ENCODE measurements around the gene PRR15. TPM values are rescaled to one million over a fixed set of nuclear protein-coding genes. Genes with fewer than 3 reads are reported as not detected.
A peak's percentile ranks its signal among the peaks of the same experiment; 100 is the strongest.

Gene PRR15
- total and polyA plus RNA-seq, 4 experiments from 2014 or later, result not detected

GRCh38 chr7:29561271-29561670 is 2.4 kb upstream of the PRR15 start:
- POLR2A ChIA-PET (ENCODE audit: partially characterized antibody), result no interaction called here
- peaks cover 23 to 28% of the 10 kb centered on the region in 2 donors for H3K27me3 Mint-ChIP-seq
- intact Hi-C loops (cut with micrococcal nuclease), result no loop called here

GRCh38 chr7:29562307-29562706 is 1.3 kb upstream of the PRR15 start:
- Histone ChIP-seq H3K27me3 (ENCODE audit: insufficient read depth, low read length) (peaks cover 16% of the 10 kb centered on the region), H3K36me3 (ENCODE audit: insufficient read depth, low read length) (no peaks in the 10 kb centered on the region), H3K9me3 (ENCODE audit: control insufficient read depth in 1 of 2, low read length in 2 of 2) (no peaks in the 10 kb centered on the region), H3K4me1 (ENCODE audit: insufficient read depth, low read length) (peaks cover 14% of the 10 kb centered on the region), H3K27ac (ENCODE audit: low read depth, low read length) (no peak overlapping the region), H3K4me3 (ENCODE audit: low read length in 2 of 2) (no peak overlapping the region)
- ChIA-PET POLR2A (ENCODE audit: partially characterized antibody) (no interaction called here), CTCF (ENCODE audit: partially characterized antibody) (no interaction called here)
- H3K4me3 Mint-ChIP-seq, result no peak overlapping the region
- H3K27ac Mint-ChIP-seq, result no peak overlapping the region
- no peak for DNase-seq
- intact Hi-C loops (cut with micrococcal nuclease), result no loop called here
- H3K4me1 Mint-ChIP-seq, result peaks cover 3 to 28% (median 10%) of the 10 kb centered on the region in 4 donors
- no peaks in the 10 kb centered on the region for H3K36me3 Mint-ChIP-seq
- peaks cover 31 to 35% of the 10 kb centered on the region in 2 donors for H3K27me3 Mint-ChIP-seq
- peaks cover 0 to 5% (median 0%) of the 10 kb centered on the region in 8 donors for H3K9me3 Mint-ChIP-seq

More at GRCh38 chr7:29561271-29561670, 2.4 kb upstream of the PRR15 start:
- peaks cover 3 to 24% (median 10%) of the 10 kb centered on the region in 4 donors for H3K4me1 Mint-ChIP-seq
- peaks cover 0 to 5% (median 1%) of the 10 kb centered on the region in 8 donors for H3K9me3 Mint-ChIP-seq
- DNase-seq, result no peak
- H3K36me3 Mint-ChIP-seq, result no peaks in the 10 kb centered on the region
- H3K9me3 ChIP-seq (ENCODE audit: control insufficient read depth in 1 of 2, low read length in 2 of 2), result no peaks in the 10 kb centered on the region
- no peak overlapping the region for H3K4me3 Mint-ChIP-seq
- peaks cover 14% of the 10 kb centered on the region for H3K4me1 ChIP-seq (ENCODE audit: insufficient read depth, low read length)
- CTCF ChIA-PET (ENCODE audit: partially characterized antibody), result no interaction called here
- peaks cover 16% of the 10 kb centered on the region for H3K27me3 ChIP-seq (ENCODE audit: insufficient read depth, low read length)
- H3K27ac Mint-ChIP-seq, result no peak overlapping the region
- H3K4me3 ChIP-seq (ENCODE audit: low read length in 2 of 2), result no peak overlapping the region
- H3K27ac ChIP-seq (ENCODE audit: low read depth, low read length), result no peak overlapping the region
- no peaks in the 10 kb centered on the region for H3K36me3 ChIP-seq (ENCODE audit: insufficient read depth, low read length)

- Histone ChIP-seq H3K9me3 (ENCODE audit: control insufficient read depth in 1 of 2, low read length in 2 of 2) (no peaks in the 10 kb centered on the region), H3K27me3 (ENCODE audit: insufficient read depth, low read length) (peaks cover 16% of the 10 kb centered on the region), H3K27ac (ENCODE audit: low read depth, low read length) (no peak overlapping the region), H3K36me3 (ENCODE audit: insufficient read depth, low read length) (no peaks in the 10 kb centered on the region), H3K4me3 (ENCODE audit: low read length in 2 of 2) (no peak overlapping the region), H3K4me1 (ENCODE audit: insufficient read depth, low read length) (peaks cover 14% of the 10 kb centered on the region)
- POLR2A ChIA-PET (ENCODE audit: partially characterized antibody), result no interaction called here
- Mint-ChIP-seq H3K27ac (peak overlapping the region in 1 of 7 donors; percentile 29), H3K4me1 (peaks cover 3 to 28% (median 10%) of the 10 kb centered on the region in 4 donors), H3K9me3 (peaks cover 0 to 5% (median 0%) of the 10 kb centered on the region in 8 donors), H3K4me3 (peak overlapping the region; percentile 6 to 83 (median 44)), H3K36me3 (no peaks in the 10 kb centered on the region), H3K27me3 (peaks cover 35 to 40% of the 10 kb centered on the region in 2 donors)
- CTCF ChIA-PET (ENCODE audit: partially characterized antibody), result no interaction called here
- intact Hi-C loops (cut with micrococcal nuclease), result no loop called here
- no peak for DNase-seq
Measured at GRCh38 chr7:29564496-29565223, 1.0 kb downstream of the PRR15 start.

- Mint-ChIP-seq H3K27ac (no peak overlapping the region), H3K27me3 (peaks cover 37 to 40% of the 10 kb centered on the region in 2 donors), H3K9me3 (peaks cover 0 to 5% (median 0%) of the 10 kb centered on the region in 8 donors), H3K4me1 (peaks cover 3 to 28% (median 10%) of the 10 kb centered on the region in 4 donors), H3K36me3 (no peaks in the 10 kb centered on the region), H3K4me3 (peak overlapping the region in 6 of 8 donors; percentile 6 to 83 (median 40))
- intact Hi-C loops (cut with micrococcal nuclease), result no loop called here
- peaks cover 14% of the 10 kb centered on the region for H3K4me1 ChIP-seq (ENCODE audit: insufficient read depth, low read length)
- POLR2A ChIA-PET (ENCODE audit: partially characterized antibody), result no interaction called here
- CTCF ChIA-PET (ENCODE audit: partially characterized antibody), result no interaction called here
- no peak for DNase-seq
- H3K4me3 ChIP-seq (ENCODE audit: low read length in 2 of 2), result no peak overlapping the region
- H3K27me3 ChIP-seq (ENCODE audit: insufficient read depth, low read length), result peaks cover 16% of the 10 kb centered on the region
- no peak overlapping the region for H3K27ac ChIP-seq (ENCODE audit: low read depth, low read length)
- no peaks in the 10 kb centered on the region for H3K9me3 ChIP-seq (ENCODE audit: control insufficient read depth in 1 of 2, low read length in 2 of 2)
- no peaks in the 10 kb centered on the region for H3K36me3 ChIP-seq (ENCODE audit: insufficient read depth, low read length)
Measured at GRCh38 chr7:29565224-29565630, 1.6 kb downstream of the PRR15 start.

- H3K9me3 ChIP-seq (ENCODE audit: control insufficient read depth in 1 of 2, low read length in 2 of 2), result no peaks in the 10 kb centered on the region
- intact Hi-C loops (cut with micrococcal nuclease), result no loop called here
- Mint-ChIP-seq H3K27ac (no peak overlapping the region), H3K27me3 (peaks cover 36 to 37% of the 10 kb centered on the region in 2 donors), H3K36me3 (no peaks in the 10 kb centered on the region), H3K4me3 (peak overlapping the region in 4 of 8 donors; percentile 6 to 79 (median 32)), H3K9me3 (peaks cover 0 to 5% (median 0%) of the 10 kb centered on the region in 8 donors), H3K4me1 (peaks cover 3 to 28% (median 10%) of the 10 kb centered on the region in 4 donors)
- DNase-seq, result no peak
- no peak overlapping the region for H3K4me3 ChIP-seq (ENCODE audit: low read length in 2 of 2)
- peaks cover 16% of the 10 kb centered on the region for H3K27me3 ChIP-seq (ENCODE audit: insufficient read depth, low read length)
- H3K36me3 ChIP-seq (ENCODE audit: insufficient read depth, low read length), result no peaks in the 10 kb centered on the region
- ChIA-PET POLR2A (ENCODE audit: partially characterized antibody) (no interaction called here), CTCF (ENCODE audit: partially characterized antibody) (no interaction called here)
- H3K27ac ChIP-seq (ENCODE audit: low read depth, low read length), result no peak overlapping the region
- H3K4me1 ChIP-seq (ENCODE audit: insufficient read depth, low read length), result peaks cover 14% of the 10 kb centered on the region
Measured at GRCh38 chr7:29565634-29565981, 2.0 kb downstream of the PRR15 start.

- intact Hi-C loops (cut with micrococcal nuclease), result no loop called here
- H3K9me3 Mint-ChIP-seq, result peaks cover 0 to 5% (median 0%) of the 10 kb centered on the region in 8 donors
Measured at GRCh38 chr7:29565982-29566746, 2.5 kb downstream of the PRR15 start.

GRCh38 chr7:29567174-29567573 is 3.5 kb downstream of the PRR15 start:
- CTCF ChIA-PET (ENCODE audit: partially characterized antibody), result no interaction called here
- peaks cover 36 to 37% of the 10 kb centered on the region in 2 donors for H3K27me3 Mint-ChIP-seq
- intact Hi-C loops (cut with micrococcal nuclease), result no loop called here

More at GRCh38 chr7:29565982-29566746, 2.5 kb downstream of the PRR15 start:
- no peaks in the 10 kb centered on the region for H3K9me3 ChIP-seq (ENCODE audit: control insufficient read depth in 1 of 2, low read length in 2 of 2)
- POLR2A ChIA-PET (ENCODE audit: partially characterized antibody), result no interaction called here
- no peak overlapping the region for H3K27ac ChIP-seq (ENCODE audit: low read depth, low read length)
- no peak for DNase-seq
- Mint-ChIP-seq H3K36me3 (no peaks in the 10 kb centered on the region), H3K27me3 (peaks cover 35 to 37% of the 10 kb centered on the region in 2 donors), H3K4me3 (peak overlapping the region in 3 of 8 donors; percentile 35 to 48 (median 44)), H3K4me1 (peaks cover 3 to 28% (median 10%) of the 10 kb centered on the region in 4 donors), H3K27ac (no peak overlapping the region)
- no peak overlapping the region for H3K4me3 ChIP-seq (ENCODE audit: low read length in 2 of 2)
- no peaks in the 10 kb centered on the region for H3K36me3 ChIP-seq (ENCODE audit: insufficient read depth, low read length)
- H3K27me3 ChIP-seq (ENCODE audit: insufficient read depth, low read length), result peaks cover 16% of the 10 kb centered on the region
- CTCF ChIA-PET (ENCODE audit: partially characterized antibody), result no interaction called here
- H3K4me1 ChIP-seq (ENCODE audit: insufficient read depth, low read length), result peaks cover 14% of the 10 kb centered on the region

More at GRCh38 chr7:29567174-29567573, 3.5 kb downstream of the PRR15 start:
- Histone ChIP-seq H3K27ac (ENCODE audit: low read depth, low read length) (no peak overlapping the region), H3K9me3 (ENCODE audit: control insufficient read depth in 1 of 2, low read length in 2 of 2) (no peaks in the 10 kb centered on the region), H3K27me3 (ENCODE audit: insufficient read depth, low read length) (peaks cover 16% of the 10 kb centered on the region), H3K36me3 (ENCODE audit: insufficient read depth, low read length) (no peaks in the 10 kb centered on the region), H3K4me1 (ENCODE audit: insufficient read depth, low read length) (peaks cover 14% of the 10 kb centered on the region), H3K4me3 (ENCODE audit: low read length in 2 of 2) (no peak overlapping the region)
- POLR2A ChIA-PET (ENCODE audit: partially characterized antibody), result no interaction called here
- peaks cover 3 to 28% (median 10%) of the 10 kb centered on the region in 4 donors for H3K4me1 Mint-ChIP-seq
- DNase-seq, result no peak
- H3K4me3 Mint-ChIP-seq, result no peak overlapping the region
- no peak overlapping the region for H3K27ac Mint-ChIP-seq
- H3K36me3 Mint-ChIP-seq, result no peaks in the 10 kb centered on the region
- peaks cover 0 to 5% (median 0%) of the 10 kb centered on the region in 8 donors for H3K9me3 Mint-ChIP-seq

All from CD4-positive, alpha-beta memory T cell (primary cell).